Naive thymus-derived CD4-positive, alpha-beta T cell (primary cell): ENCODE measurements around the gene P2RY1. TPM values are rescaled to one million over a fixed set of nuclear protein-coding genes. Genes with fewer than 3 reads are reported as not detected.

ENCODE experiments used
- ATAC-seq: fragments of 150-1000 bp; cut with Tn5 transposase; 2 replicates; pipeline ENCODE4 v1.10.0; 2021; ENCODE audit warnings: mild to moderate bottlenecking, moderate library complexity
- CTCF ChIA-PET: fragments of 350-600 bp; sonication (Branson Sonifier 250); formaldehyde crosslinking; loops from one replicate; lab custom pipeline; 2021; ENCODE audit warnings: antibody characterized with exemption; lab: Charles Lee
- POLR2A ChIA-PET: fragments of 350-600 bp; sonication (Branson Sonifier 250); formaldehyde crosslinking; loops from one replicate; lab custom pipeline; 2021; ENCODE audit warnings: antibody characterized with exemption, inconsistent platforms; lab: Charles Lee
- DNase-seq, 9 donors: peaks; one replicate each; pipeline versions ENCODE4 v3.0.0 to v3.0.0-alpha.2; 2020 to 2022; ENCODE audit warnings: mixed read lengths in 1 of 9
- H3K27ac ChIP-seq: one replicate; pipeline ENCODE4 v1.7.0; 2013; ENCODE audit warnings: mild to moderate bottlenecking, low read depth, low read length, moderate library complexity
- H3K27me3 ChIP-seq, 2 donors: one replicate each; pipeline ENCODE4 v1.7.0; 2013; ENCODE audit warnings: low read length in 2 of 2, mild to moderate bottlenecking in 2 of 2, moderate library complexity in 2 of 2; ENCODE audit not compliant: control insufficient read depth in 2 of 2, insufficient read depth in 2 of 2
- H3K36me3 ChIP-seq, 3 experiments: 1 replicate in 2 of 3; 2 replicates in 1 of 3; pipeline ENCODE4 v1.7.0; 2013; ENCODE audit warnings: low read length in 3 of 3, mild to moderate bottlenecking in 3 of 3, moderate library complexity in 1 of 3; ENCODE audit not compliant: insufficient read depth in 3 of 3, control insufficient read depth in 2 of 3
- H3K4me1 ChIP-seq, 2 donors: one replicate each; pipeline ENCODE4 v1.7.0; 2013; ENCODE audit warnings: low read length in 2 of 2, mild to moderate bottlenecking in 2 of 2, moderate library complexity in 1 of 2; ENCODE audit not compliant: control insufficient read depth in 2 of 2, insufficient read depth in 2 of 2
- H3K4me3 ChIP-seq: 2 replicates; pipeline ENCODE4 v1.7.0; 2013; ENCODE audit warnings: mild to moderate bottlenecking, low read length
- H3K9me3 ChIP-seq, 3 experiments: 1 replicate in 2 of 3; 2 replicates in 1 of 3; pipeline ENCODE4 v1.7.0; 2013; ENCODE audit warnings: low read length in 3 of 3; ENCODE audit not compliant: control insufficient read depth in 2 of 3
- H3K27ac Mint-ChIP-seq, 9 donors: one replicate each; pipeline ENCODE4 v1.8.0; 2020 to 2022; ENCODE audit warnings: mixed read lengths in 9 of 9, mild to moderate bottlenecking in 8 of 9, moderate library complexity in 5 of 9, inconsistent platforms in 2 of 9
- H3K27me3 Mint-ChIP-seq, 5 donors: one replicate each; pipeline ENCODE4 v1.8.0; 2021 to 2022; ENCODE audit warnings: mixed read lengths in 5 of 5, mild to moderate bottlenecking in 1 of 5
- H3K36me3 Mint-ChIP-seq, 5 donors: one replicate each; pipeline ENCODE4 v1.8.0; 2020 to 2022; ENCODE audit warnings: mixed read lengths in 5 of 5, mild to moderate bottlenecking in 3 of 5, inconsistent platforms in 1 of 5
- H3K4me1 Mint-ChIP-seq, 7 donors: one replicate each; pipeline ENCODE4 v1.8.0; 2020 to 2022; ENCODE audit warnings: mixed read lengths in 7 of 7, mild to moderate bottlenecking in 3 of 7, inconsistent platforms in 1 of 7
- H3K4me3 Mint-ChIP-seq, 10 donors: one replicate each; pipeline ENCODE4 v1.8.0; 2020 to 2022; ENCODE audit warnings: mild to moderate bottlenecking in 10 of 10, mixed read lengths in 10 of 10, moderate library complexity in 6 of 10, inconsistent platforms in 2 of 10
- H3K9me3 Mint-ChIP-seq, 11 donors: one replicate each; pipeline ENCODE4 v1.8.0; 2020 to 2022; ENCODE audit warnings: mixed read lengths in 11 of 11, mild to moderate bottlenecking in 4 of 11, inconsistent platforms in 1 of 11, moderate library complexity in 1 of 11
- intact Hi-C, 2 donors: fragments of 100-400 bp; cut with micrococcal nuclease; formaldehyde crosslinking; loops; one replicate each; pipeline ENCODE4 v1.15.1; 2023
- polyA plus RNA-seq, 2 donors: library from polyadenylated mRNA; unstranded; fragments of 300-500 nt; fragmentation: Illumina TruSeq; gene quantifications; one replicate each; pipeline ENCODE4 v1.2.3, GENCODE V29; 2021
- total RNA-seq, 6 experiments: library from RNA in 5 of 6; stranded (reverse) in 5 of 6; gene quantifications; 1 replicate in 5 of 6; 2 replicates in 1 of 6; pipeline ENCODE4 v1.2.3 and lab custom pipeline; 2021 to 2026

P2RY1 gene
- total and polyA plus RNA-seq, 7 experiments from 2014 or later, result 0.05 to 1.2 (median 0.21) TPM; not detected in 1

DNA sequence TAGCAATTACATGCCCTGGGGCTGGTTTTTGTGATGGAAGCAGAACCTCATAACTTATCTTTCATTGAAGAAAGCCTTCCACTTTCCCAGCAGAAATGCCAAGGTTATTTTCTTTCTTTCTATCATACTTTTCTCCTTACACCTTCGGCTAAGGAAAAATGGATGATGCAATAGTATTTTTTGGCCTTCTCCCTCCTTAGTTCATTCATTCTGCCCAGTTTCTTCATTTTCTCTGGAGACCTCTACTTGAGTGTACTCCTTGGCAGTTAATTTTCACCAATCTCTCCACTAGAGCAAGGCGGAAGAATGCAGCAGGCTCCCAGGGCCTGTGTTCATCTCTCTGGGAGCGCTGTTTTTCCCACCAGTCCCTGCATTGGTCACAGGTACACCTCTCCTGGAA lies 7.6 kb upstream of the P2RY1 start:
- Histone ChIP-seq H3K4me1 (no peaks in the 10 kb centered on the region), H3K9me3 (no peaks in the 10 kb centered on the region), H3K4me3 (no peak overlapping the region), H3K27ac (no peak overlapping the region), H3K36me3 (no peaks in the 10 kb centered on the region), H3K27me3 (no peaks in the 10 kb centered on the region)
- ChIA-PET CTCF (interaction anchor here (0.7 kb wide), 1 partner anchor 72 kb away, joined by 3 read pairs; no protein-coding TSS in a partner anchor), POLR2A (no interaction called here)
- Mint-ChIP-seq H3K9me3 (no peaks in the 10 kb centered on the region), H3K4me3 (no peak overlapping the region), H3K27me3 (peaks cover 4 to 16% (median 11%) of the 10 kb centered on the region in 5 donors), H3K36me3 (no peaks in the 10 kb centered on the region), H3K27ac (no peak overlapping the region), H3K4me1 (no peaks in the 10 kb centered on the region)
- no peak for DNase-seq
- ATAC-seq, result no peak
- intact Hi-C loops, result no loop called here

DNA sequence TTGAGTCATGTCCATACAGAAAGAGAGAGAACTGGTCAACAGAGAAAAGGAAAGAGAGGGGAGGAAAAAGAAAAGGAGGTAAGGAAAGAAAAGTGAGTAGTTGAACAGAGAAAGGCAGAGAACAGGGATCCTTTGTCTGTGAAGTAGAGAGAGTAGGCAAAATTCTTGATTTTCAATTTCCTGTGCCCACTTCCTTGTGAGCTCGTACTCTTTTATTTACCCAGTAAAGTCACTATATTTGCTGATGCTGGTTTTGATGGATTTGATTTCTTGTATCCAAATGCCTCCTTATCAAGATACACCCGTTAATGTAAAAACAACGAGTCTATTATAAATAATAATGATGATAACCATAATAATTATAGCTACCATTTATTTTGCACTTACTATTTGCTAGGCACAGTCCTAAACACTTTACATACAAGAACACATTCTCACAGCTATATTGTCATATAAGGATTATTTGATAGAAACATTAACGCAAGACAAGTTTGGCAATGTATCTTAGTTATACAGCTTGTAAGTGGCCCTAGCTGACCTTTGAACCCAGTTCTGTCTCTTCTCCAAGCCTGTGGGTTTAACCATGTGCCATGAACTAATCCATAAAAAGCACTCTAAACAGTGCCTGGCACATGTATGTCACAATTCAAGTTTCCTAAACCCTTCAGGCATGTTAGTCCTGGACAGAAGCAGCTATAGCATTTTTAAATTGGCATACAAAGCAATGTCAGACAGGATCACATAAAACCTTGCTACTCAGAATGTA lies 6.7 kb upstream of the P2RY1 start:
- H3K4me1 Mint-ChIP-seq, result no peaks in the 10 kb centered on the region
- ChIA-PET CTCF (interaction anchor here (0.7 kb wide), 1 partner anchor 73 kb away, joined by 3 read pairs; no protein-coding TSS in a partner anchor), POLR2A (no interaction called here)
- no peaks in the 10 kb centered on the region for H3K36me3 Mint-ChIP-seq
- H3K4me3 Mint-ChIP-seq, result no peak overlapping the region
- no peak for ATAC-seq
- H3K9me3 ChIP-seq, result no peaks in the 10 kb centered on the region
- H3K27ac ChIP-seq, result no peak overlapping the region
- H3K27ac Mint-ChIP-seq, result no peak overlapping the region
- H3K4me3 ChIP-seq, result no peak overlapping the region
- no peak for DNase-seq
- no peaks in the 10 kb centered on the region for H3K4me1 ChIP-seq
- H3K27me3 Mint-ChIP-seq, result peaks cover 9 to 20% (median 15%) of the 10 kb centered on the region in 5 donors
- intact Hi-C loops, result no loop called here
- no peaks in the 10 kb centered on the region for H3K27me3 ChIP-seq
- H3K9me3 Mint-ChIP-seq, result no peaks in the 10 kb centered on the region
- H3K36me3 ChIP-seq, result no peaks in the 10 kb centered on the region

DNA sequence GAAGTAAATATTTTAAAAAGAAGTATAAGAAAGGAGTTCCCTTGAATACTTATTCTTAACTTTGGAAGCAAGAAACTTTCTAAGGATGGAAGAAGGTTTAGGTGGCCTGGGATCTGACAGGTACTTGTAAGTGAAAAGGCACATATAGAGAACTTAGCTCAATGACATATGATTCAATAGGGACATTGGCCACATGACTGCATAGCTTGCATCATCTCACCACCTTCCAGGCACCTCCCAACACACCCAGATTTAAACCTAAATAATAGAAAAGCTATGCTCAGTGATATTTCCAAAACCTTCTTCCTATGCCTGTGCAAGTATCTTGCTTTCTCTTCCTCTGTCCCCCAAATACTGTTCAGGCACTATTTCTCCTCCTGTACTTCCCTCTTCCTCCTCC lies 4.7 kb upstream of the P2RY1 start:
- no peaks in the 10 kb centered on the region for H3K4me1 ChIP-seq

DNA sequence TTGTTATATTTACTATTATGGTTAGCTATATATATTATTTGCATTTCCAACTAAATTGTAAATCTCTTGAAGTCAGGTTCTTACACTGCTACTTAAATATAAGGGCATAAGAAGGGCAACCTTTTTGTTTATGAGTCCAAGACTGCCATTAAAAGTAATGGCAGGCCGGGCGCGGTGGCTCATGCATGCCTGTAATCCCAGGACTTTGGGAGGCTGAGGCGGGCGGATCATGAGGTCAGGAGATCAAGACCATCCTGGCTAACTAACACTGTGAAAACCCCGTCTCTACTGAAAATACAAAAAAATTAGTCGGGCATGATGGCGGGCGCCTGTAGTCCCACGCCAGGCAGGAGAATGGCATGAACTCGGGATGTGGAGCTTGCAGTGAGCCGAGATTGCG lies 2.9 kb upstream of the P2RY1 start:
- ATAC-seq, result no peak
- ChIA-PET CTCF (no interaction called here), POLR2A (no interaction called here)
- intact Hi-C loops, result no loop called here
- Histone ChIP-seq H3K27me3 (peaks cover 0 to 3% of the 10 kb centered on the region in 2 donors), H3K9me3 (no peaks in the 10 kb centered on the region), H3K4me3 (no peak overlapping the region), H3K36me3 (no peaks in the 10 kb centered on the region), H3K4me1 (no peaks in the 10 kb centered on the region), H3K27ac (no peak overlapping the region)
- Mint-ChIP-seq H3K4me3 (no peak overlapping the region), H3K27me3 (peaks cover 24 to 48% (median 41%) of the 10 kb centered on the region in 5 donors), H3K4me1 (peaks cover 6 to 22% (median 16%) of the 10 kb centered on the region in 7 donors), H3K27ac (no peak overlapping the region), H3K9me3 (no peaks in the 10 kb centered on the region), H3K36me3 (peaks cover 0 to 5% (median 0%) of the 10 kb centered on the region in 5 donors)
- DNase-seq, result no peak

More for the DNA sequence above, 4.7 kb upstream of the P2RY1 start:
- Mint-ChIP-seq H3K9me3 (no peaks in the 10 kb centered on the region), H3K27me3 (peaks cover 15 to 33% (median 27%) of the 10 kb centered on the region in 5 donors), H3K4me1 (peaks cover 0 to 12% (median 7%) of the 10 kb centered on the region in 7 donors), H3K4me3 (no peak overlapping the region), H3K36me3 (no peaks in the 10 kb centered on the region), H3K27ac (no peak overlapping the region)
- no peak for ATAC-seq
- H3K27me3 ChIP-seq, result no peaks in the 10 kb centered on the region
- CTCF ChIA-PET, result no interaction called here
- no peaks in the 10 kb centered on the region for H3K36me3 ChIP-seq
- intact Hi-C loops, result no loop called here
- no peak for DNase-seq
- H3K9me3 ChIP-seq, result no peaks in the 10 kb centered on the region
- POLR2A ChIA-PET, result no interaction called here
- no peak overlapping the region for H3K4me3 ChIP-seq
- no peak overlapping the region for H3K27ac ChIP-seq

DNA sequence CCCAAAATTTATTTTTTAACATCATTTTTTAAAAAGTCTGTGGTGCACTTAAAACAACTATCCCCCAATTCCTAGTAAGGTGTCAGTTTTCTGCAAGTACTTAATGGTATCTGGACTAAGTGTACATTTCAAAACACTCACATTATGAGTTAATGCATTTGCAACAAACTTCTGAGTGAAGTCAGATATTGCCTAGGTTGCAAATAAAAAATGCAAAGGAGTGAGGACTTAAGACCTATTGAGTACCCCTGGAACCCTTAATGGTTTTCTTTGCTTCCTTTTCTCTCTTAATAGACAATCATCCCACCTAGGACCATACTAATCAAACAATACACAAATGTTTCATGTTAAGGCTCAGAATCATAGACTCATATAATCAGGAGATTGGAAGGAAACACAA lies 1.8 kb upstream of the P2RY1 start:
- CTCF ChIA-PET, result no interaction called here
- H3K27me3 Mint-ChIP-seq, result peaks cover 24 to 53% (median 50%) of the 10 kb centered on the region in 5 donors
- H3K4me3 Mint-ChIP-seq, result no peak overlapping the region

DNA sequence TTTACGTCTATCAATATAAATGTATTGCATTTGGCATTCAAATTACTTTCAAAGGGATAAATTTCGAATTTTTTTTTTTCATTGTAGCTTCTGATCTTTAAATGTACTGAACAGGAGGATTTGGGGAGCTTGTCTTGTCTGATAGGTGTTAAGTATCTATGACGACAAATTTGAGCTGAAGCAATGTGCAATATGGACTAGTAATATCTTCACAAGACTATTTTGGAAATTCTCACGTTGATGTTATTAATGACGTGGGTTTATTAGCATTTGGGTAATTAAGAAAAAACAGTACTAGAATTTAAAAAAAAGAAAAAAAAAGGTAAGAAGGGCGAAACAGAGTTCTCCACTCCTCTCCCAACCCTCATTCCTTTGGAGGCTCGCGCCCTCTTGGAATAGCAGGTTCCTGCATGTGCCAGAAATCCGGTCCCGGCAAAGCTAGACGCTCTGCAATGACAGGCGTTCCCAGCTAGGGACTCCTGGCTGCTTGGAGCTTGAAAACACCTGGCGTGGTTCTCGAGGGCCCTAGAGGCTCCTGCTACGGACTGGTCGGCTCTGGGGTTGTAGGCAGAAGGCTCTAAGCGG lies 648 bp upstream of the P2RY1 start:
- Mint-ChIP-seq H3K4me3 (peak overlapping the region; percentile 61 to 89 (median 81)), H3K27me3 (peaks cover 26 to 62% (median 54%) of the 10 kb centered on the region in 5 donors), H3K27ac (no peak overlapping the region), H3K9me3 (no peaks in the 10 kb centered on the region), H3K36me3 (peaks cover 0 to 8% (median 0%) of the 10 kb centered on the region in 5 donors), H3K4me1 (peaks cover 6 to 24% (median 16%) of the 10 kb centered on the region in 7 donors)
- DNase-seq, result no peak
- no peak for ATAC-seq
- intact Hi-C loops, result no loop called here
- Histone ChIP-seq H3K27ac (no peak overlapping the region), H3K36me3 (no peaks in the 10 kb centered on the region), H3K4me3 (no peak overlapping the region), H3K9me3 (no peaks in the 10 kb centered on the region), H3K27me3 (peaks cover 0 to 3% of the 10 kb centered on the region in 2 donors), H3K4me1 (no peaks in the 10 kb centered on the region)
- ChIA-PET CTCF (no interaction called here), POLR2A (no interaction called here)

More for the DNA sequence above, 1.8 kb upstream of the P2RY1 start:
- Mint-ChIP-seq H3K4me1 (peaks cover 6 to 24% (median 16%) of the 10 kb centered on the region in 7 donors), H3K36me3 (peaks cover 0 to 8% (median 0%) of the 10 kb centered on the region in 5 donors), H3K9me3 (no peaks in the 10 kb centered on the region), H3K27ac (no peak overlapping the region)
- Histone ChIP-seq H3K27me3 (peaks cover 0 to 3% of the 10 kb centered on the region in 2 donors), H3K9me3 (no peaks in the 10 kb centered on the region), H3K27ac (no peak overlapping the region), H3K36me3 (no peaks in the 10 kb centered on the region), H3K4me1 (no peaks in the 10 kb centered on the region), H3K4me3 (no peak overlapping the region)
- no peak for DNase-seq
- POLR2A ChIA-PET, result no interaction called here
- intact Hi-C loops, result no loop called here
- no peak for ATAC-seq
